ENCODE measurements around the gene WWC1.

The WWC1 gene

DNA sequence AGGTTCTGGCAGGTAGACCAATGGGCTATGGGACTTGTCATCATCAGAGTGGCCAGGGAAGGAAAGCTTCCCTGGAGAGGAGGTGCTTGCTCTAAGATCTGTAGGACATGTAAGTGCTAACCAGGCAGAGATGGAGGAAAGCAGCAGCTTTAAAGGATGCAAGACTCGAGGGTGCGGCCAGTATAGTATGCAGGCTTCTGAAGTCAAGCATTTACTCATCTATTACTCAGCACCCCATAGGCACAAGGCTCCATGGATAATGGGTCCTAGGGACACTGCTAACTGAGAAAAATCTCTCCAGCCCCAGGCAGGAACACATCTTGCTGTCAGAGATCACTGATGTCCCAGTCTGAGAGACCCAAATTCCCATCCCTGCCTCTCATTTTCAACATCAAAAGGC is 49.7 kb downstream of the WWC1 start:
- Histone ChIP-seq H2BK12ac (ENCODE audit: low read length) (no peak overlapping the region), H3K14ac (ENCODE audit: low read length) (no peak overlapping the region), H2BK5ac (ENCODE audit: low read depth, low read length, poor library complexity) (no peak overlapping the region), H3K9me3 (ENCODE audit: insufficient read depth, low read depth, low read length) (no peaks in the 10 kb centered on the region), H3K79me2 (ENCODE audit: control insufficient read depth, insufficient read depth, low read length, poor library complexity) (no peaks in the 10 kb centered on the region), H4K8ac (ENCODE audit: low read depth, low read length) (no peak overlapping the region), H3K4me3 (ENCODE audit: low read depth, low read length) (no peak overlapping the region), H2BK120ac (ENCODE audit: insufficient read depth, low read length, poor library complexity) (no peak overlapping the region), H3K79me1 (ENCODE audit: low read length) (peaks cover 4% of the 10 kb centered on the region), H3K36me3 (ENCODE audit: control insufficient read depth in 1 of 2, insufficient read depth in 2 of 2, low read length in 2 of 2) (no peaks in the 10 kb centered on the region), H2AFZ (ENCODE audit: insufficient read depth, low read length, poor library complexity) (no peak overlapping the region), H3K27me3 (ENCODE audit: insufficient read depth, low read length) (no peaks in the 10 kb centered on the region), H4K12ac (ENCODE audit: low read depth, low read length) (no peak overlapping the region), H3K23ac (ENCODE audit: low read length) (no peak overlapping the region), H3K4me1 (ENCODE audit: control insufficient read depth in 1 of 2, insufficient read depth in 2 of 2, low read length in 2 of 2) (peaks cover 6 to 11% of the 10 kb centered on the region in 2 experiments), H3K4ac (ENCODE audit: low read depth, low read length) (no peak overlapping the region), H3K27ac (ENCODE audit: low read depth, low read length) (no peak overlapping the region), H4K91ac (ENCODE audit: low read depth, low read length) (no peak overlapping the region), H3K18ac (ENCODE audit: low read length) (no peak overlapping the region), H3K4me2 (ENCODE audit: low read length) (no peak overlapping the region), H2AK5ac (ENCODE audit: low read length) (no peak overlapping the region), H3K9ac (ENCODE audit: low read length) (no peak overlapping the region)
- WGBS (ENCODE audit: extremely low coverage, insufficient coverage, insufficient read length), result no CpG with 5 or more reads among the region's 2 CpGs
- no peak for DNase-seq

DNA sequence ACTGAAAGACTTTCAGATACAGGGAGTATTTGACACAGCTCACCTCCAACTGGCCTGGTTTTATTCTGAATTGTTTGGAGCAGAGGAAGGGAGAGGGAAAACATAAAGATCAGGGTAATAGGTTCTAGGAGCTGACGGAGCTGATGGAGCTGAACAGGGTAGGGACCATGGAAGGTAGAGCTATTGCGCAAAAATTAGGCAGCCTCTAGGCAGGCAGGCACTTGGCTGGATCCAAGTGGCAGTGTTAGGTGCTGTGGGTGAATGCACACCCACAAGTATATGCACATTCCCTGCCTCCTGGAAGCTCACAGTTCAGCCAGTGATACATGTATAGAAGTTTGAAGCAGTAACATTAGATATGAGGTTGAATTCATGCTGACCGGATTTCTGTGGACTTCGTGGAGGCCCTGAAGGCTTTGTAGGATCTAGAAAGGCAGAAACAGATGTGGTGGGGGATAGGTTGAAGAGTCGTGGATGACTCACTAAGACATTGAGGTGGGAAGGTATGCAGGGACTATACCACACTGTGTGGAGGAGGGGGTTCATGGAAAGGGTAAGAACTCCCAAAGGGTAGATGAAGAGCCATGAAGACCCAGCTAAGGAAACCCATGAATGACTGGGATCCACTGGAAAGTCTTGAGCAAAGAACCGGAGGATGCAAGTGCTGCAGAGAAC is 50.8 kb downstream of the WWC1 start:
- H3K23ac ChIP-seq (ENCODE audit: low read length), result no peak overlapping the region
- H3K4me3 ChIP-seq (ENCODE audit: low read depth, low read length), result no peak overlapping the region
- no CpG with 5 or more reads among the region's 6 CpGs for WGBS (ENCODE audit: extremely low coverage, insufficient coverage, insufficient read length)

DNA sequence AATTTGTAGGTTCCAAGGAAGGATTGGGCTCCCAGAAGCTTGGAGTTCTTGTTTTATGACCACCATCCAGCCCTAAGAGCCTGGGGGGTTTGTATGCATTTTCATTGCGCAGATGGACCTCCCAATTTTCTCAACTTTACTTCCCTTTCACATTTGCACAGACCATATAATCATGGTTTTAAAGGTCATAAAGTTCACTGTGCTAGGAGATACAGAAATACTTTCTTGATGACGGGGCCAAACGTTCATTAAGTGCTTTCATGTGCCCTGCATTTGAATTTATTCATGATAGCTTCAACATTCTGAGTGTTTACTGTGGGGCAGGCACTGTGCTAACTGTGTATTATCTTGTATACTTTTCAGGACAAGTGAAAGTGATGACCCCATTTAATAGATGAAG is 51.5 kb downstream of the WWC1 start:
- H3K4me2 ChIP-seq (ENCODE audit: low read length), result no peak overlapping the region
- no peaks in the 10 kb centered on the region for H3K36me3 ChIP-seq (ENCODE audit: control insufficient read depth in 1 of 2, insufficient read depth in 2 of 2, low read length in 2 of 2)
- DNase-seq, result no peak
- H3K79me2 ChIP-seq (ENCODE audit: control insufficient read depth, insufficient read depth, low read length, poor library complexity), result peaks cover 8% of the 10 kb centered on the region
- no peak overlapping the region for H4K8ac ChIP-seq (ENCODE audit: low read depth, low read length)
- H4K12ac ChIP-seq (ENCODE audit: low read depth, low read length), result no peak overlapping the region
- no peaks in the 10 kb centered on the region for H3K27me3 ChIP-seq (ENCODE audit: insufficient read depth, low read length)
- H2BK12ac ChIP-seq (ENCODE audit: low read length), result no peak overlapping the region
- no peak overlapping the region for H2AFZ ChIP-seq (ENCODE audit: insufficient read depth, low read length, poor library complexity)
- no peak overlapping the region for H3K18ac ChIP-seq (ENCODE audit: low read length)
- WGBS (ENCODE audit: extremely low coverage, insufficient coverage, insufficient read length), result no CpG with 5 or more reads among the region's 3 CpGs
- H3K23ac ChIP-seq (ENCODE audit: low read length), result no peak overlapping the region
- peaks cover 14% of the 10 kb centered on the region for H3K79me1 ChIP-seq (ENCODE audit: low read length)
- H3K4me3 ChIP-seq (ENCODE audit: low read depth, low read length), result no peak overlapping the region
- no peak overlapping the region for H2BK5ac ChIP-seq (ENCODE audit: low read depth, low read length, poor library complexity)
- H2AK5ac ChIP-seq (ENCODE audit: low read length), result no peak overlapping the region
- H3K14ac ChIP-seq (ENCODE audit: low read length), result no peak overlapping the region
- no peak overlapping the region for H4K91ac ChIP-seq (ENCODE audit: low read depth, low read length)
- H3K9ac ChIP-seq (ENCODE audit: low read length), result no peak overlapping the region
- no peak overlapping the region for H3K4ac ChIP-seq (ENCODE audit: low read depth, low read length)
- H3K4me1 ChIP-seq (ENCODE audit: control insufficient read depth in 1 of 2, insufficient read depth in 2 of 2, low read length in 2 of 2), result peaks cover 17 to 25% of the 10 kb centered on the region in 2 experiments
- no peak overlapping the region for H3K27ac ChIP-seq (ENCODE audit: low read depth, low read length)
- H3K9me3 ChIP-seq (ENCODE audit: insufficient read depth, low read depth, low read length), result no peaks in the 10 kb centered on the region
- no peak overlapping the region for H2BK120ac ChIP-seq (ENCODE audit: insufficient read depth, low read length, poor library complexity)

More for the DNA sequence above, 50.8 kb downstream of the WWC1 start:
- H3K4me2 ChIP-seq (ENCODE audit: low read length), result no peak overlapping the region
- H3K36me3 ChIP-seq (ENCODE audit: control insufficient read depth in 1 of 2, insufficient read depth in 2 of 2, low read length in 2 of 2), result no peaks in the 10 kb centered on the region
- no peak overlapping the region for H3K27ac ChIP-seq (ENCODE audit: low read depth, low read length)
- peaks cover 13 to 20% of the 10 kb centered on the region in 2 experiments for H3K4me1 ChIP-seq (ENCODE audit: control insufficient read depth in 1 of 2, insufficient read depth in 2 of 2, low read length in 2 of 2)
- H3K27me3 ChIP-seq (ENCODE audit: insufficient read depth, low read length), result no peaks in the 10 kb centered on the region
- H4K91ac ChIP-seq (ENCODE audit: low read depth, low read length), result no peak overlapping the region
- no peak overlapping the region for H2BK120ac ChIP-seq (ENCODE audit: insufficient read depth, low read length, poor library complexity)
- no peak overlapping the region for H3K4ac ChIP-seq (ENCODE audit: low read depth, low read length)
- H2AK5ac ChIP-seq (ENCODE audit: low read length), result no peak overlapping the region
- H3K79me1 ChIP-seq (ENCODE audit: low read length), result peaks cover 12% of the 10 kb centered on the region
- no peak overlapping the region for H4K8ac ChIP-seq (ENCODE audit: low read depth, low read length)
- peaks cover 6% of the 10 kb centered on the region for H3K79me2 ChIP-seq (ENCODE audit: control insufficient read depth, insufficient read depth, low read length, poor library complexity)
- no peak overlapping the region for H2BK12ac ChIP-seq (ENCODE audit: low read length)
- no peaks in the 10 kb centered on the region for H3K9me3 ChIP-seq (ENCODE audit: insufficient read depth, low read depth, low read length)
- no peak overlapping the region for H3K9ac ChIP-seq (ENCODE audit: low read length)
- no peak overlapping the region for H3K18ac ChIP-seq (ENCODE audit: low read length)
- no peak for DNase-seq
- no peak overlapping the region for H4K12ac ChIP-seq (ENCODE audit: low read depth, low read length)
- H2BK5ac ChIP-seq (ENCODE audit: low read depth, low read length, poor library complexity), result no peak overlapping the region
- H3K14ac ChIP-seq (ENCODE audit: low read length), result no peak overlapping the region
- H2AFZ ChIP-seq (ENCODE audit: insufficient read depth, low read length, poor library complexity), result no peak overlapping the region

DNA sequence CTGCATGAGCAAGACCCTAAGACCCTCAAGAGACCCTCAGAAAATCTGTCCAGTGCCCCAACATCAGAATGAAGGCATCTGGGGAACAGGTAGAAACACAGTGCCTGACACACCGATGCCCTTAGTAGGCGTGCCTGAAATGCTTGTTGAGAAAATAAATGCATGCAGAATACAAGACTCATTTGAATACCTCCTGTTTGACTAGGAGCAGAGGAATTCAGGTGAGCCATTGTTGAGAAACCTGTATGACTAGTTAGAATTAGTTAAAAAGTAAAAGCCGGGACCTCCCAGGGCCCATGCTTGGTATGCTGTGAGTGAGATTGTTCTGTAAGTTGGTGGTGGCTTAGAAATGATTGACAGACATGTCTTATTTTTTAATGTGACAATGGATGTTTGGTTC is 55.0 kb downstream of the WWC1 start:
- Histone ChIP-seq H3K79me1 (ENCODE audit: low read length) (peaks cover 14% of the 10 kb centered on the region), H2BK5ac (ENCODE audit: low read depth, low read length, poor library complexity) (no peak overlapping the region), H3K27me3 (ENCODE audit: insufficient read depth, low read length) (no peaks in the 10 kb centered on the region), H3K27ac (ENCODE audit: low read depth, low read length) (peak overlapping the region; percentile 67), H3K4me1 (ENCODE audit: control insufficient read depth in 1 of 2, insufficient read depth in 2 of 2, low read length in 2 of 2) (peaks cover 24 to 30% of the 10 kb centered on the region in 2 experiments), H3K9ac (ENCODE audit: low read length) (no peak overlapping the region), H3K23ac (ENCODE audit: low read length) (no peak overlapping the region), H3K4ac (ENCODE audit: low read depth, low read length) (no peak overlapping the region), H2AFZ (ENCODE audit: insufficient read depth, low read length, poor library complexity) (no peak overlapping the region), H2AK5ac (ENCODE audit: low read length) (no peak overlapping the region), H4K8ac (ENCODE audit: low read depth, low read length) (no peak overlapping the region), H4K12ac (ENCODE audit: low read depth, low read length) (no peak overlapping the region), H3K79me2 (ENCODE audit: control insufficient read depth, insufficient read depth, low read length, poor library complexity) (peaks cover 12% of the 10 kb centered on the region), H2BK12ac (ENCODE audit: low read length) (no peak overlapping the region), H3K18ac (ENCODE audit: low read length) (no peak overlapping the region), H3K4me2 (ENCODE audit: low read length) (peak overlapping the region; percentile 50), H2BK120ac (ENCODE audit: insufficient read depth, low read length, poor library complexity) (no peak overlapping the region), H3K36me3 (ENCODE audit: control insufficient read depth in 1 of 2, insufficient read depth in 2 of 2, low read length in 2 of 2) (no peaks in the 10 kb centered on the region), H3K14ac (ENCODE audit: low read length) (peak overlapping the region; percentile 40), H4K91ac (ENCODE audit: low read depth, low read length) (no peak overlapping the region), H3K9me3 (ENCODE audit: insufficient read depth, low read depth, low read length) (no peaks in the 10 kb centered on the region), H3K4me3 (ENCODE audit: low read depth, low read length) (no peak overlapping the region)
- WGBS (ENCODE audit: extremely low coverage, insufficient coverage, insufficient read length), result no CpG with 5 or more reads among the region's 3 CpGs
- peak; percentile 88 to 97 for DNase-seq

Measured in trophoblast cell (in vitro differentiated cells and primary cell).